Measurements from ENCODE around the gene PALLD. TPM values are rescaled to one million over a fixed set of nuclear protein-coding genes. Genes with fewer than 3 reads are reported as not detected.
"Not testable (repeated sequence)": the region's sequence is repeated elsewhere in the genome, so short reads cannot be mapped to it uniquely, and the experiment has no call there.

Gene PALLD
- total RNA-seq, 2 donors from 2014 or later, result 72.1 to 195 TPM

DNA sequence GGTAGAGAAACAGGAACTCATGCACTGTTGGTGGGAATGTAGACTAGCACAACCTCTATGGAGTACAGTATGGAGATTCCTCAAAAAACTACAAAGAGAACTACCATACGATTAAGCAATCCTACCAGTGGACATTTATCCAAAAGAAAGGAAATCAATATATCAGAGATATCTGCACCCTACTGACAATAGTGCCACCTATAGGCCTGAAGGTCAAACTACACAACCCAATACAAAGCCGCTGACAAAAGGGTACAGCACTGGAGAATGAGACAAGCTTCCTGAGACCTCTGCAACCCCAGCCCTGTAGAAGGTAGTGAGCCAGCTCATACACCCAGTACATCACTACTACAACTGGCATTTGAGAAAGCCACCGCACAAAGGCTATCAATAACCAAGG is 446.1 kb downstream of the PALLD start:
- Histone ChIP-seq H3K4me3 (no peak overlapping the region), H3K36me3 (no peaks in the 10 kb centered on the region), H3K27ac (no peak overlapping the region), H3K27me3 (no peaks in the 10 kb centered on the region), H3K4me1 (no peaks in the 10 kb centered on the region), H3K9me3 (no peaks in the 10 kb centered on the region), H3K9ac (ENCODE audit: low read depth in 2 of 2, low read length in 2 of 2) (no peak overlapping the region)
- intact Hi-C loops (cut with DNase I), result no loop called here
- DNase-seq, result no peak
- TF ChIP-seq, protein P1, sequence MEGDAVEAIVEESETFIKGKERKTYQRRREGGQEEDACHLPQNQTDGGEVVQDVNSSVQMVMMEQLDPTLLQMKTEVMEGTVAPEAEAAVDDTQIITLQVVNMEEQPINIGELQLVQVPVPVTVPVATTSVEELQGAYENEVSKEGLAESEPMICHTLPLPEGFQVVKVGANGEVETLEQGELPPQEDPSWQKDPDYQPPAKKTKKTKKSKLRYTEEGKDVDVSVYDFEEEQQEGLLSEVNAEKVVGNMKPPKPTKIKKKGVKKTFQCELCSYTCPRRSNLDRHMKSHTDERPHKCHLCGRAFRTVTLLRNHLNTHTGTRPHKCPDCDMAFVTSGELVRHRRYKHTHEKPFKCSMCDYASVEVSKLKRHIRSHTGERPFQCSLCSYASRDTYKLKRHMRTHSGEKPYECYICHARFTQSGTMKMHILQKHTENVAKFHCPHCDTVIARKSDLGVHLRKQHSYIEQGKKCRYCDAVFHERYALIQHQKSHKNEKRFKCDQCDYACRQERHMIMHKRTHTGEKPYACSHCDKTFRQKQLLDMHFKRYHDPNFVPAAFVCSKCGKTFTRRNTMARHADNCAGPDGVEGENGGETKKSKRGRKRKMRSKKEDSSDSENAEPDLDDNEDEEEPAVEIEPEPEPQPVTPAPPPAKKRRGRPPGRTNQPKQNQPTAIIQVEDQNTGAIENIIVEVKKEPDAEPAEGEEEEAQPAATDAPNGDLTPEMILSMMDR (IDR thresholded peaks at IDR 0.05), result peak; percentile 20

DNA sequence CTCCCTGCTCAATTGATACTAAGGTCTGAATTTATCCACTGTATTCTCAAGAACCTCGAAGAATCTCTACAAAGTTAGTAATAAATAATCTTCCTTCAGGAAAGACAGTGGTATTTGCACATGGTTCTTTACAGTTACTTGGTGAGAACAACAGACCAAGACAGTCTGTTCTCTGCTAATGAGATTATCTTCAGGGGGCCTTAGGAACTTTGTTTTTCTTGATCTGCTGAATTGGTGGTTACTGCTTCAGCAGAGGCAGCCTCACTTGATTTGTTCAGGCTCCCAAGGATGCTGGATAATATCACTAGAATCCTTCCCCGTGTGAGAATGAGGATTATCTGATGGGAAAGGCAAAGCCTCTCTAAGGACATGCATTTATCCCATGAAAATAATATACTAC is 448.4 kb downstream of the PALLD start:
- Histone ChIP-seq H3K4me1 (no peaks in the 10 kb centered on the region), H3K9ac (ENCODE audit: low read depth in 2 of 2, low read length in 2 of 2) (no peak overlapping the region), H3K36me3 (no peaks in the 10 kb centered on the region), H3K27me3 (no peaks in the 10 kb centered on the region), H3K4me3 (no peak overlapping the region), H3K9me3 (no peaks in the 10 kb centered on the region), H3K27ac (no peak overlapping the region)
- intact Hi-C loops (cut with DNase I), result no loop called here
- TF ChIP-seq, protein P1 (IDR thresholded peaks at IDR 0.05), result no peak
- DNase-seq, result no peak

DNA sequence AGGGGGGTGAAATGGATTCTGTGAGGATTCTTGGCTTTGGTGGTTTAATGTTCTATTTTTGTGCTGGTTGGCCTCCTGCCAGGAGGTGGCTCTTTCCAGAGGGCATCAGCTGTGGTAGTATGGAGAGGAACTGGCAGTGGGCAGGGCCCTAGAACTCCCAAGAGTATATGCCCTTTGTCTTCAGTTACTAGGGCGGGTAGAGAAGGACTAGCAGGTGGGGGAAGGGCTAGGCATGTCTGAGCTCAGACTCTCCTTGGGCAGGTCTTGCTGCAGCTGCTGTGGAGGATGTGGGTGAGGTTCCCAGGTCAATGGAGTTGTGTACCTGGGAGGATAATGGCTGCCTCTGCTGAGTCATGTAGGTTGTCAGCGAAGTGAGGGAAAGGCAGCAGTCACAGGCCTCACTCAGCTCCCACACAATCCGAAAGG is 456.0 kb downstream of the PALLD start:
- H3K9ac ChIP-seq (ENCODE audit: low read depth in 2 of 2, low read length in 2 of 2); intact Hi-C loops (cut with DNase I); H3K27ac ChIP-seq; H3K4me1 ChIP-seq; H3K9me3 ChIP-seq; H3K27me3 ChIP-seq; H3K36me3 ChIP-seq; H3K4me3 ChIP-seq: not testable (repeated sequence)
- DNase-seq, result peak; percentile 38

DNA sequence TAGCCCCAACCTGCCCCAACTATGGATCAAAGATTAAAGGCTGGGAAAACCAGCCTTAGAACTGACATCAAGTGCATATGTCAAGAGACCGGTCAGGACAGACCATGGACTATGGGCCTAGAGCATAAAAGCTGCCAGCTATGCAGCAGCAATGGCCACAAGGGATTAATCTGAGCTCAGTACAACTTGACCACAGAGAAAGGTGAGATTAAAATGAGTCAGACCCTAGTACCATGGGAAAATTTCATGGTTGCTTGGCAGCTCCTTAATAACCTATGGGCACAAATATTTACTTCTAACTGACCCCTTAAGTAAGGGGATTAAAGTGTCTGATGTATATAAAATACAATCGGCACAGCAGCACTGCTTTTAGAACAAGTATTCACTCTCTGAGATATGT is 458.8 kb downstream of the PALLD start:
- intact Hi-C loops (cut with DNase I), result no loop called here

DNA sequence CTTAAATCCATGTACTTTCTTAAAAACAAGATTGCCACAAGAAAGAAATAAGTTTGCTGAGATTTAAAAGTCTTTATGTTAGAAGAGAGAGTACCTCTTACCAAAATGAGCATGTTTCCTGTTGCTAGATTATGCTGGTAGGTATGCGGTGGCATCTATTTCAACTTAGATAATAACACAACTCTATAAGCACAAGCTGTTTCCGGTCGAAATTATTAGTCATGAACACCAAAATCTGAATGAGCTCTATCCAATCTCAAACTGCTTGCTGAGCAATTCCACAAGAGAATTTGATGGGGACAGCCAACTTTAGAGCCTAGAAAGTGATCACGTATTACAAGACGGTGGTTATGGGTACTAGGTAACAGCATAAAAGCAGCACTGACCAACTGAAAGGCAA is 463.9 kb downstream of the PALLD start:
- Histone ChIP-seq H3K27ac (no peak overlapping the region), H3K9me3 (no peaks in the 10 kb centered on the region), H3K9ac (ENCODE audit: low read depth in 2 of 2, low read length in 2 of 2) (no peak overlapping the region), H3K27me3 (no peaks in the 10 kb centered on the region), H3K4me1 (no peaks in the 10 kb centered on the region), H3K36me3 (no peaks in the 10 kb centered on the region), H3K4me3 (no peak overlapping the region)
- intact Hi-C loops (cut with DNase I), result no loop called here
- no peak for DNase-seq
- TF ChIP-seq, protein P1 (IDR thresholded peaks at IDR 0.05), result no peak

More for the DNA sequence above, 458.8 kb downstream of the PALLD start:
- TF ChIP-seq, protein P1 (IDR thresholded peaks at IDR 0.05), result no peak
- Histone ChIP-seq H3K9ac (ENCODE audit: low read depth in 2 of 2, low read length in 2 of 2) (no peak overlapping the region), H3K27ac (no peak overlapping the region), H3K9me3 (no peaks in the 10 kb centered on the region), H3K4me3 (no peak overlapping the region), H3K27me3 (no peaks in the 10 kb centered on the region), H3K4me1 (no peaks in the 10 kb centered on the region), H3K36me3 (no peaks in the 10 kb centered on the region)
- DNase-seq, result no peak

DNA sequence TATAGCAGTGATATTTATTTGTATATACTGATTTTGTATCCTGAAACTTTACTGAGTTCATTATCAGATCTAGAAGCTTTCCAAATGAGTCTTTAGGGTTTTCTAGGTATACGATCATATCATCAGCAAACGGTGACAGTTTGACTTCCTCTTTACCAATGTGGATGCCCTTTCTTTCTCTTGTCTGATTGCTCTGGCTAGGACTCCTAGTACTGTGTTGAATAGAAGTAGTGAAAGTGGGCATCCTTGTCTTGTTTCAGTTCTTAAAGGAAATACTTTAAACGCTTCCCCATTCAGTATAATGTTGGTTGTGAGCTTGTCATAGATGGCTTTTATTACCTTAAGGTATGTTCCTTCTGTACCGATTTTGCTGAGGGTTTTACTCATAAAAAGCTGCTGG is 475.7 kb downstream of the PALLD start:
- H3K27ac ChIP-seq, result no peak overlapping the region
- H3K27me3 ChIP-seq, result no peaks in the 10 kb centered on the region
- intact Hi-C loops (cut with DNase I), result no loop called here
- H3K9me3 ChIP-seq, result no peaks in the 10 kb centered on the region
- no peak for DNase-seq
- no peak overlapping the region for H3K9ac ChIP-seq (ENCODE audit: low read depth in 2 of 2, low read length in 2 of 2)
- no peak overlapping the region for H3K4me3 ChIP-seq
- no peaks in the 10 kb centered on the region for H3K36me3 ChIP-seq
- TF ChIP-seq, protein P1 (IDR thresholded peaks at IDR 0.05), result no peak
- H3K4me1 ChIP-seq, result no peaks in the 10 kb centered on the region

Other genes starting within 250 kb of the PALLD start
- 10 to 100 TPM; 22.6 to 67.2 TPM for gene DDX60, start 178.3 kb upstream of the PALLD start, total RNA-seq
- gene DDX60L, start 16.6 kb upstream of the PALLD start, total RNA-seq, result 10 to 100 TPM; 14.5 to 26.8 TPM

All from colonic mucosa (tissue), 4 donors.